Measurements from ENCODE around the gene CAMK1D.
"Not testable (repeated sequence)": the region's sequence is repeated elsewhere in the genome, so short reads cannot be mapped to it uniquely, and the experiment has no call there.

CAMK1D gene

GRCh38 chr10:12541446-12542067 is 192.2 kb downstream of the CAMK1D start:
- Mint-ChIP-seq H3K36me3 (ENCODE audit: low read depth) (peaks cover 5% of the 10 kb centered on the region), H3K4me3 (no peak overlapping the region), H3K4me1 (ENCODE audit: low read depth) (peaks cover 36% of the 10 kb centered on the region), H3K27ac (no peak overlapping the region), H3K9me3 (peaks cover 8% of the 10 kb centered on the region), H3K27me3 (no peaks in the 10 kb centered on the region)

GRCh38 chr10:12542133-12542670 is 192.9 kb downstream of the CAMK1D start:
- Mint-ChIP-seq H3K4me3 (no peak overlapping the region), H3K4me1 (ENCODE audit: low read depth) (peaks cover 40% of the 10 kb centered on the region), H3K36me3 (ENCODE audit: low read depth) (peaks cover 5% of the 10 kb centered on the region), H3K27ac (no peak overlapping the region), H3K27me3 (no peaks in the 10 kb centered on the region), H3K9me3 (peaks cover 8% of the 10 kb centered on the region)

- H3K4me1 Mint-ChIP-seq (ENCODE audit: low read depth): peaks cover 51% of the 10 kb centered on the region
- H3K27me3 Mint-ChIP-seq: no peaks in the 10 kb centered on the region
Measured at GRCh38 chr10:12543589-12543988, 194.2 kb downstream of the CAMK1D start.

GRCh38 chr10:12546160-12546802 is 196.9 kb downstream of the CAMK1D start:
- Mint-ChIP-seq H3K27ac (peak overlapping the region; percentile 28), H3K4me1 (ENCODE audit: low read depth) (peaks cover 40% of the 10 kb centered on the region)
- H3K27me3 Mint-ChIP-seq; H3K36me3 Mint-ChIP-seq (ENCODE audit: low read depth); H3K4me3 Mint-ChIP-seq; H3K9me3 Mint-ChIP-seq: not testable (repeated sequence)

More at GRCh38 chr10:12543589-12543988, 194.2 kb downstream of the CAMK1D start:
- no peak overlapping the region for H3K27ac Mint-ChIP-seq
- no peak overlapping the region for H3K4me3 Mint-ChIP-seq
- peaks cover 8% of the 10 kb centered on the region for H3K9me3 Mint-ChIP-seq
- peaks cover 5% of the 10 kb centered on the region for H3K36me3 Mint-ChIP-seq (ENCODE audit: low read depth)

- Mint-ChIP-seq H3K27ac (peak overlapping the region; percentile 24), H3K9me3 (peaks cover 8% of the 10 kb centered on the region), H3K4me3 (peak overlapping the region; percentile 28), H3K36me3 (ENCODE audit: low read depth) (peaks cover 5% of the 10 kb centered on the region), H3K4me1 (ENCODE audit: low read depth) (peaks cover 33% of the 10 kb centered on the region), H3K27me3 (no peaks in the 10 kb centered on the region)
Measured at GRCh38 chr10:12547301-12547771, 198.0 kb downstream of the CAMK1D start.

- H3K9me3 Mint-ChIP-seq: peaks cover 8% of the 10 kb centered on the region
- peaks cover 33% of the 10 kb centered on the region for H3K4me1 Mint-ChIP-seq (ENCODE audit: low read depth)
- H3K27me3 Mint-ChIP-seq: no peaks in the 10 kb centered on the region
- H3K27ac Mint-ChIP-seq: no peak overlapping the region
- peaks cover 5% of the 10 kb centered on the region for H3K36me3 Mint-ChIP-seq (ENCODE audit: low read depth)
- H3K4me3 Mint-ChIP-seq: no peak overlapping the region
Measured at GRCh38 chr10:12549297-12549696, 199.9 kb downstream of the CAMK1D start.

GRCh38 chr10:12550994-12551393 is 201.6 kb downstream of the CAMK1D start:
- Mint-ChIP-seq H3K4me3 (no peak overlapping the region), H3K9me3 (peaks cover 5% of the 10 kb centered on the region), H3K36me3 (ENCODE audit: low read depth) (peaks cover 10% of the 10 kb centered on the region)

GRCh38 chr10:12556039-12556438 is 206.7 kb downstream of the CAMK1D start:
- Mint-ChIP-seq H3K36me3 (ENCODE audit: low read depth) (peaks cover 10% of the 10 kb centered on the region), H3K27ac (no peak overlapping the region), H3K4me1 (ENCODE audit: low read depth) (no peaks in the 10 kb centered on the region), H3K9me3 (no peaks in the 10 kb centered on the region), H3K4me3 (no peak overlapping the region), H3K27me3 (no peaks in the 10 kb centered on the region)

More at GRCh38 chr10:12550994-12551393, 201.6 kb downstream of the CAMK1D start:
- H3K4me1 Mint-ChIP-seq (ENCODE audit: low read depth): peaks cover 26% of the 10 kb centered on the region
- H3K27me3 Mint-ChIP-seq: no peaks in the 10 kb centered on the region
- no peak overlapping the region for H3K27ac Mint-ChIP-seq

GRCh38 chr10:12559578-12560178 is 210.3 kb downstream of the CAMK1D start:
- Mint-ChIP-seq H3K4me1 (ENCODE audit: low read depth) (peaks cover 19% of the 10 kb centered on the region), H3K36me3 (ENCODE audit: low read depth) (peaks cover 10% of the 10 kb centered on the region), H3K4me3 (no peak overlapping the region), H3K27me3 (no peaks in the 10 kb centered on the region), H3K9me3 (no peaks in the 10 kb centered on the region), H3K27ac (no peak overlapping the region)

- no peak overlapping the region for H3K4me3 Mint-ChIP-seq
- H3K27ac Mint-ChIP-seq: no peak overlapping the region
- H3K4me1 Mint-ChIP-seq (ENCODE audit: low read depth): peaks cover 20% of the 10 kb centered on the region
- no peaks in the 10 kb centered on the region for H3K27me3 Mint-ChIP-seq
- H3K36me3 Mint-ChIP-seq (ENCODE audit: low read depth): no peaks in the 10 kb centered on the region
- no peaks in the 10 kb centered on the region for H3K9me3 Mint-ChIP-seq
Measured at GRCh38 chr10:12561307-12561706, 212.0 kb downstream of the CAMK1D start.

GRCh38 chr10:12561720-12562119 is 212.4 kb downstream of the CAMK1D start:
- Mint-ChIP-seq H3K27me3 (no peaks in the 10 kb centered on the region), H3K4me3 (no peak overlapping the region), H3K36me3 (ENCODE audit: low read depth) (no peaks in the 10 kb centered on the region), H3K4me1 (ENCODE audit: low read depth) (peaks cover 20% of the 10 kb centered on the region), H3K9me3 (no peaks in the 10 kb centered on the region), H3K27ac (no peak overlapping the region)

GRCh38 chr10:12563489-12563888 is 214.1 kb downstream of the CAMK1D start:
- H3K27me3 Mint-ChIP-seq: no peaks in the 10 kb centered on the region
- no peaks in the 10 kb centered on the region for H3K9me3 Mint-ChIP-seq
- no peak overlapping the region for H3K4me3 Mint-ChIP-seq
- H3K27ac Mint-ChIP-seq: peak overlapping the region; percentile 3
- H3K4me1 Mint-ChIP-seq (ENCODE audit: low read depth): peaks cover 23% of the 10 kb centered on the region
- H3K36me3 Mint-ChIP-seq (ENCODE audit: low read depth): no peaks in the 10 kb centered on the region

GRCh38 chr10:12564173-12564572 is 214.8 kb downstream of the CAMK1D start:
- Mint-ChIP-seq H3K4me3 (no peak overlapping the region), H3K9me3 (no peaks in the 10 kb centered on the region), H3K27ac (no peak overlapping the region), H3K36me3 (ENCODE audit: low read depth) (no peaks in the 10 kb centered on the region), H3K4me1 (ENCODE audit: low read depth) (peaks cover 25% of the 10 kb centered on the region), H3K27me3 (no peaks in the 10 kb centered on the region)

GRCh38 chr10:12566161-12567115 is 217.1 kb downstream of the CAMK1D start:
- Mint-ChIP-seq H3K4me1 (ENCODE audit: low read depth) (peaks cover 25% of the 10 kb centered on the region), H3K4me3 (no peak overlapping the region), H3K9me3 (no peaks in the 10 kb centered on the region), H3K27ac (no peak overlapping the region), H3K27me3 (no peaks in the 10 kb centered on the region), H3K36me3 (ENCODE audit: low read depth) (no peaks in the 10 kb centered on the region)

Measured in stimulated activated naive CD8-positive, alpha-beta T cell treated with anti-CD3 and anti-CD28 coated beads, Interleukin-15, Interleukin-2, amounts not matched to agents 100 ng/mL and 50 ng/mL, for 24 hours (primary cell).